ENCODE results near the gene ATP5PB. TPM values are rescaled to one million over a fixed set of nuclear protein-coding genes. Genes with fewer than 3 reads are reported as not detected.

Gene ATP5PB
- total RNA-seq, 2 donors from 2014 or later = 92.1 to 99.9 TPM

GRCh38 chr1:111462370-111463028 is 13.2 kb downstream of the ATP5PB start:
- ATAC-seq (ENCODE audit: insufficient number of reproducible peaks, low FRiP score, low read depth) = no peak
- H3K4me3 ChIP-seq = no peak overlapping the region
- peaks cover 27% of the 10 kb centered on the region for H3K36me3 ChIP-seq
- no peak for DNase-seq (ENCODE audit: low spot score)
- H3K4me1 ChIP-seq (ENCODE audit: control insufficient read depth in 1 of 2, low read depth in 2 of 2) = no peaks in the 10 kb centered on the region
- TF ChIP-seq CTCF (IDR thresholded peaks at IDR 0.05) = no peak
- H3K9me3 ChIP-seq = no peaks in the 10 kb centered on the region
- H3K27me3 ChIP-seq (replicated peaks; ENCODE audit: insufficient read depth) = no peaks in the 10 kb centered on the region
- H3K27ac ChIP-seq = no peak overlapping the region

- Histone ChIP-seq H3K27ac (no peak overlapping the region), H3K4me3 (no peak overlapping the region), H3K9me3 (no peaks in the 10 kb centered on the region), H3K27me3 (replicated peaks; ENCODE audit: insufficient read depth) (no peaks in the 10 kb centered on the region), H3K4me1 (ENCODE audit: control insufficient read depth in 1 of 2, low read depth in 2 of 2) (no peaks in the 10 kb centered on the region), H3K36me3 (peaks cover 24% of the 10 kb centered on the region)
- no peak for TF ChIP-seq CTCF (IDR thresholded peaks at IDR 0.05)
- DNase-seq (ENCODE audit: low spot score) (no peak), ATAC-seq (ENCODE audit: insufficient number of reproducible peaks, low FRiP score, low read depth) (no peak)
Observed at GRCh38 chr1:111463029-111463683, 13.9 kb downstream of the ATP5PB start.

GRCh38 chr1:111465754-111466153 is 16.5 kb downstream of the ATP5PB start:
- DNase-seq (ENCODE audit: low spot score) (no peak), ATAC-seq (ENCODE audit: insufficient number of reproducible peaks, low FRiP score, low read depth) (no peak)
- H3K27ac ChIP-seq = no peak overlapping the region
- TF ChIP-seq CTCF (IDR thresholded peaks at IDR 0.05) = no peak
- peaks cover 8% of the 10 kb centered on the region for H3K36me3 ChIP-seq
- no peak overlapping the region for H3K4me3 ChIP-seq
- H3K4me1 ChIP-seq (ENCODE audit: control insufficient read depth in 1 of 2, low read depth in 2 of 2) = no peaks in the 10 kb centered on the region
- H3K9me3 ChIP-seq = no peaks in the 10 kb centered on the region
- H3K27me3 ChIP-seq (replicated peaks; ENCODE audit: insufficient read depth) = no peaks in the 10 kb centered on the region

GRCh38 chr1:111466480-111466879 is 17.2 kb downstream of the ATP5PB start:
- no peak overlapping the region for H3K27ac ChIP-seq
- DNase-seq (ENCODE audit: low spot score) = no peak
- TF ChIP-seq CTCF (IDR thresholded peaks at IDR 0.05) = no peak
- no peak overlapping the region for H3K4me3 ChIP-seq
- ATAC-seq (ENCODE audit: insufficient number of reproducible peaks, low FRiP score, low read depth) = no peak
- H3K4me1 ChIP-seq (ENCODE audit: control insufficient read depth in 1 of 2, low read depth in 2 of 2) = no peaks in the 10 kb centered on the region
- no peaks in the 10 kb centered on the region for H3K9me3 ChIP-seq
- H3K27me3 ChIP-seq (replicated peaks; ENCODE audit: insufficient read depth) = no peaks in the 10 kb centered on the region
- peaks cover 2% of the 10 kb centered on the region for H3K36me3 ChIP-seq

GRCh38 chr1:111467865-111468716 is 18.8 kb downstream of the ATP5PB start:
- H3K27ac ChIP-seq = no peak overlapping the region
- no peaks in the 10 kb centered on the region for H3K9me3 ChIP-seq
- H3K36me3 ChIP-seq = no peaks in the 10 kb centered on the region
- no peak for ATAC-seq (ENCODE audit: insufficient number of reproducible peaks, low FRiP score, low read depth)
- H3K27me3 ChIP-seq (replicated peaks; ENCODE audit: insufficient read depth) = no peaks in the 10 kb centered on the region
- DNase-seq (ENCODE audit: low spot score) = no peak
- no peak for TF ChIP-seq CTCF (IDR thresholded peaks at IDR 0.05)
- H3K4me3 ChIP-seq = no peak overlapping the region
- no peaks in the 10 kb centered on the region for H3K4me1 ChIP-seq (ENCODE audit: control insufficient read depth in 1 of 2, low read depth in 2 of 2)
